COLO668 (cell line): ENCODE data around the gene GAPDHS.
A peak's percentile ranks its signal among the peaks of the same experiment; 100 is the strongest.

Experiments used
- DNase-seq: peaks from one replicate; lab custom pipeline; 2025; ENCODE audit not compliant: unreplicated experiment; lab: John Stamatoyannopoulos, UW

The GAPDHS gene

GRCh38 chr19:35556025-35556590 is 22.9 kb downstream of the GAPDHS start:
- no peak for DNase-seq

GRCh38 chr19:35556846-35557538 is 23.7 kb downstream of the GAPDHS start:
- DNase-seq = no peak

GRCh38 chr19:35557539-35558399 is 24.5 kb downstream of the GAPDHS start:
- peak; percentile 23 for DNase-seq

GRCh38 chr19:35558400-35559280 is 25.4 kb downstream of the GAPDHS start:
- DNase-seq = no peak

- peak; percentile 19 for DNase-seq
Observed at GRCh38 chr19:35559281-35559659, 26.0 kb downstream of the GAPDHS start.

GRCh38 chr19:35559781-35560180 is 26.5 kb downstream of the GAPDHS start:
- DNase-seq = no peak

GRCh38 chr19:35560271-35560670 is 27.0 kb downstream of the GAPDHS start:
- DNase-seq = no peak

- no peak for DNase-seq
Observed at GRCh38 chr19:35560677-35561076, 27.4 kb downstream of the GAPDHS start.

- no peak for DNase-seq
Observed at GRCh38 chr19:35561436-35561835, 28.2 kb downstream of the GAPDHS start.

GRCh38 chr19:35562336-35562735 is 29.1 kb downstream of the GAPDHS start:
- no peak for DNase-seq

GRCh38 chr19:35562776-35563175 is 29.5 kb downstream of the GAPDHS start:
- DNase-seq = no peak

- DNase-seq = no peak
Observed at GRCh38 chr19:35563207-35563829, 30.1 kb downstream of the GAPDHS start, which contains the start of gene ATP4A. ATP4A (minus strand) TSS chr19:35563658; CDS start chr19:35563629, 29 bp downstream.

- DNase-seq = no peak
Observed at GRCh38 chr19:35565016-35565856, 32.0 kb downstream of the GAPDHS start.

- DNase-seq = no peak
Observed at GRCh38 chr19:35566738-35567137, 33.5 kb downstream of the GAPDHS start.

GRCh38 chr19:35569281-35569781 is 36.1 kb downstream of the GAPDHS start:
- DNase-seq = no peak

GRCh38 chr19:35571406-35571965 is 38.2 kb downstream of the GAPDHS start:
- no peak for DNase-seq

GRCh38 chr19:35577918-35578317 is 44.7 kb downstream of the GAPDHS start:
- no peak for DNase-seq

GRCh38 chr19:35578707-35579106 is 45.5 kb downstream of the GAPDHS start:
- DNase-seq = no peak

- no peak for DNase-seq
Observed at GRCh38 chr19:35582760-35583159, 49.5 kb downstream of the GAPDHS start.
